NCI-H2196 (cell line): Measurements from ENCODE around the gene LMNA.
"Not testable (repeated sequence)": the region's sequence is repeated elsewhere in the genome, so short reads cannot be mapped to it uniquely, and the experiment has no call there.

Experiments used
- DNase-seq: peaks from one replicate; lab custom pipeline; 2025; ENCODE audit not compliant: unreplicated experiment; lab: John Stamatoyannopoulos, UW

LMNA gene

GRCh38 chr1:156160743-156161171 lies 46.2 kb downstream of the LMNA start:
- DNase-seq, result no peak

DNA sequence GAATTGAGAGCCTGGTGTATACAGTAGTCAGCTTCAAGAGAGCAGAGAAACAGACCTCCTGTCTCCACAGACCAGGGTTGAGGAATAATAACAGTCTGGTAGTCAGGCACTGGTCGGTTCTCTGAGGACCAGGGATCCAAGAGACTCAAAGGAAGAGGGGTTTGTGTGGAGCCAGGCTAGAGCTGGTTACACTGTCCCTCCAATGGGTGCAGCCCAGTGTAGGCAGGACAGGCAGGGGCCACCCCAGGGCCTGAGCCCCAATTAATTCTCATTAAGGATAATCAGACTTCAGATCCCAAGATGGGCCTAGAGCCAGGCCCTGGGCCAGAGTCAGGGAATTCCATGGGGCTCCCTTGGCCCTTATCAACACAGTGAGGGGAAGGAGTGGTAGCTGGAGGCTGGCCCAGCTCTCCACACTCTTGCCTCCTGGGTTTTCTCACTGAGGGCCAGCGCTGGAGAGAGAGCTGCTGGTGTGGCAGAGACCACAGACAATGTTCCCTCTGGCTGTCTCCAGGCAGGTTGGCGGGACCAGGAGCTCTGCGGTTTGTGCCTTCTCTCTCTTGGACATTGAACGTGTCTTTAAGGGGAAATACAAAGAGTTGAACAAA lies 48.0 kb downstream of the LMNA start:
- DNase-seq, result no peak

DNA sequence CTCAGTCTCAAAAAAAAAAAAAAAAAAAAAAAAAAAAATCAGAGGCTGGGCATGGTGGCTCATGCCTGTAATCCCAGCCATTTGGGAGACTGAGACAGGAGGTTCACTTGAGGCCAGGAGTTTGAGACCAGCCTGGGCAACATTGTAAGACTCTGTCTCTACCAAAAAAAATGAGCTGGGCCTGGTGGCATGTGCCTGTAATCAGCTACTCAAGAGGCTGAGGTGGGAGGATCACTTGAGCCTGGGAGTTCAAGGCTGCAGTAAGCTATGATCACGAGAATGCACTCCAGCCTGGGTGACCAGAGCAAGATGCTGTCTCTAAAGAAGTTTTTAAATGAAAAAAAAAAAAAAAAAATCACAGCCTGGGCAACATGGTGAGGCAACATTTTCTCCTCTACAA lies 49.2 kb downstream of the LMNA start:
- no peak for DNase-seq

DNA sequence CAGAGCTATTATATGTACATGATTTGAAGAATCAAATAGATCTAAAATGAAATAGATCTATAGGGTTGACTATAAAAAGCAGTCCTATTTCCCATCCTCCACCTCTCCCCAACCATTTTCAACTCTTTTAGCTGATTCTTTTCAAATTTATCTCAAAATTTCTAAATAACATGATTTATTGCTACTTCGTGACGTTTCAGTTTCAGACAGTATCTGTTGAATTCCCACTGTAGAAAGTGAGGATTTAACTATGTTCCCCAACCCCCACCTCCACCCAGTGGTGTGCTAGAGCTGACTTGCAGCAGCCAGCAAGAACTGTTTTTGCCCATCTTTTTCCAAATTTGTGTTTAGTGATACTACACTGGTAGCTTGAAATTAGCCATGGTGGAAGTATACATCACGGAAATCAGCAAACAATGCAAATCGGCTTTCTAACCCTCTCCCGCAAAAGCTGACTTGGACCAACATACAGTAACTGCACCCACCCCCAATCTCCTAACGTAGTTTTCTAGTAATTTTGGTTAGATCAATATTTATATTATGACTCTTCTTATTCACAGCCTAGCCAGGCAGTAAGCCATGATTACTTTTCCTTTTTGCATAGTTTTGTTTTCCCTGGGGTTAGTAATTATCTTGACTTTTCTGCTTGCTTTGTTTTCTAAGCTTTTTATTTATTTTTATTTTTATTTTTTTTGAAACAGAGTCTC lies 49.8 kb downstream of the LMNA start:
- no peak for DNase-seq

- no peak for DNase-seq
Measured at GRCh38 chr1:156165083-156165482, 50.6 kb downstream of the LMNA start.

GRCh38 chr1:156167536-156167935 lies 53.0 kb downstream of the LMNA start:
- no peak for DNase-seq

DNA sequence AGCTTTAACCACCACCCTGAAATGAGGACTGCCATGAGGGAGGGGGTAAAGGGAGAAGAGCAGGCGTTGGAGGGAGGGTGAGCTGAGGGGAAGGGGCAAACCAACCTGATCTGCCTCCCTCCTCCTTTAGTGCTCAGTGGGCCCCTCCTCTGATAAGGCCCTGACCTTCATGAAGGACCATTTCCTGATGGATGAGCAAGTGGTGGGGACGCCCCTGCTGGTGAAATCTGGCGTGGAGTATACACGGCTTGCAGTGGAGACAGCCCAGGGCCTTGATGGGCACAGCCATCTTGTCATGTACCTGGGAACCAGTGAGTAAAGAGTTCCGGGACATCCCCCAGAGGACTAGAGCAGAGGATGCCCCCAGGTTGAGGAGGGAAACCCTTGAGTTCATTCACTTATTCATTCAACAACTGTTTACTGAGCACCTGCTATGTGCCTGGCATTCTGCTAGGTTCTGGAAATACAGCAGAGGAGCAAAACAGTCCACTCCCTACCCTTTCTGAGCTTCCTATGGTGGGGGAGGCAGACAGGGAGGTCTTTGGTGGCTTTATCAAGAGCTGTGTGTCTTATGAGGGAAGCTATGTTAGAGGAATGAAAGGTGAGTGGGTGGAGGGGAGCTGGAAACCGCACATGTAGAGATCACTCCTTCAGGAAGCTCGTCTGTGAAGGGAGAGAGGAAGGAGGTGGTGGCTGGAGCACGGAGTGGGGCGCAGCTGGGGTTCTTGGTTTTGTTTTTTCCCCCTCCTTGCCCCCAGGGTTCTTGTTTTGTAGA lies 58.4 kb downstream of the LMNA start:
- no peak for DNase-seq

GRCh38 chr1:156176610-156177210 lies 62.2 kb downstream of the LMNA start:
- no peak for DNase-seq

DNA sequence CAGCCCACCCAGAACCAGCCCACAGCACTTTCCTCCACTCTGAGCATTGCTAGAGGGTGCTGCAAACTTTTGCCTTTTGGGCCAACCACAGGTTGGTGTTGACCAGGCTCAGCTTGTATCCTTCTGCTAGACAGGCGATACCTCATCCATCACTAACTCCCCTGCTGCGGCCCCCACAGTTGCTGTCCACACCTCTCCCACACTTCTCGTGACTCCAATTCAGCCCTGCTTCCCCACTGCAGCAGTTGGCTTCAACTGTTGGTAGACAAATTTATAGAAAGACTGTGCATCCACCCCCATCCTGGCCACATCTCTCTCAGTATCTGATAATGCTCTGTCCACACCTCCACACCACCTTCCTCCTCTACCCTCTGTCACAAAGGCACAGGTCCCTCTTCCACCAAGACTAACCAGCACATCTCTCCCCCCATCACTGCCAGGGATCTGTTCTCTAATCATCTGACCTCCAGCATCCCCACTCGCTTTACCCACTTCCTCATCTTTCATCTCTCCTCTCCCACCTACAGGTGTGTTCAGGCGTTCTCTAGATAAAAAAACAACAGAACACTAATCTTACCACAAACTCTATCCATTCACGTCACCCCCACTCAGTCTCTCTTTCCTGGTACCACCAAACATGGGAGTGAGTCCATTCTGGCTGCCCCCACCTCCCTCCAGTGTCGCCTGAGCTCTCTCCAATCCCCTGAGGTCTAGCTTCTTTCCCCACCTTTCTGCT lies 63.6 kb downstream of the LMNA start:
- DNase-seq, result no peak

- no peak for DNase-seq
Measured at GRCh38 chr1:156180471-156180870, 66.0 kb downstream of the LMNA start.

- not testable (repeated sequence) for DNase-seq
Measured at GRCh38 chr1:156181391-156181924, 66.9 kb downstream of the LMNA start.

DNA sequence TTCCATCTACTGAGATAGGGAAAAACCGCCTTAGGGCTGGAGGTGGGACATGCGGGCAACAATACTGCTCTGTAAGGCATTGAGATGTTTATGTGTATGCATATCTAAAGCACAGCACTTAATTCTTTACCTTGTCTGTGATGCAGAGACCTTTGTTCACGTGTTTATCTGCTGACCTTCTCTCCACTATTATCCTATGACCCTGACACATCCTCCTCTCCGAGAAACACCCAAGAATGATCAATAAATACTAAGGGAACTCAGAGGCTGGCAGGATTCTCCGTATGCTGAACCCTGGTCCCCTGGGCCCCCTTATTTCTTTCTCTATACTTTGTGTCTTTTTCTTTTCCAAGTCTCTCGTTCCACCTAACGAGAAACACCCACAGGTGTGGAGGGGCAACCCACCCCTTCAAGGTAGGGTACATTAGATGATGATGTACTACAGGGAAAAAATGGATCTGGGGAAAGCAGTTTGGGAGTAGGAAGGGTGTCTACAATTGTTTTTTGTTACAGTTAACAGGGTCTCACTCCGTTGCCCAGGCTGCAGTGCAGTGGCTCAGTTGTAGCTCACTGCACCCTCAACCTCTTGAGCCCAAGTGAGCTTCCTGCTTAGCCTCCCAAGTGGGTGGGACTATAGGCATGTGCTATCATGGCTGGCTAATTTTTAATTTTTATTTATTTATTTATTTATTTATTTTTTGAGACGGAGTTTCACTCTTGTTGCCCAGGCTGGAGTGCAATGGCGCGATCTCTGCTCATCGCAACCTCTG lies 67.7 kb downstream of the LMNA start:
- DNase-seq, result not testable (repeated sequence)

GRCh38 chr1:156186347-156187177 lies 72.1 kb downstream of the LMNA start:
- DNase-seq, result not testable (repeated sequence)
